NCI-H1436 (cell line): ENCODE measurements around the gene ZNF275.
"Not testable (repeated sequence)": the region's sequence is repeated elsewhere in the genome, so short reads cannot be mapped to it uniquely, and the experiment has no call there.

ENCODE experiments used
- DNase-seq: peaks from one replicate; lab custom pipeline; 2025; lab: John Stamatoyannopoulos, UW

ZNF275 gene

DNA sequence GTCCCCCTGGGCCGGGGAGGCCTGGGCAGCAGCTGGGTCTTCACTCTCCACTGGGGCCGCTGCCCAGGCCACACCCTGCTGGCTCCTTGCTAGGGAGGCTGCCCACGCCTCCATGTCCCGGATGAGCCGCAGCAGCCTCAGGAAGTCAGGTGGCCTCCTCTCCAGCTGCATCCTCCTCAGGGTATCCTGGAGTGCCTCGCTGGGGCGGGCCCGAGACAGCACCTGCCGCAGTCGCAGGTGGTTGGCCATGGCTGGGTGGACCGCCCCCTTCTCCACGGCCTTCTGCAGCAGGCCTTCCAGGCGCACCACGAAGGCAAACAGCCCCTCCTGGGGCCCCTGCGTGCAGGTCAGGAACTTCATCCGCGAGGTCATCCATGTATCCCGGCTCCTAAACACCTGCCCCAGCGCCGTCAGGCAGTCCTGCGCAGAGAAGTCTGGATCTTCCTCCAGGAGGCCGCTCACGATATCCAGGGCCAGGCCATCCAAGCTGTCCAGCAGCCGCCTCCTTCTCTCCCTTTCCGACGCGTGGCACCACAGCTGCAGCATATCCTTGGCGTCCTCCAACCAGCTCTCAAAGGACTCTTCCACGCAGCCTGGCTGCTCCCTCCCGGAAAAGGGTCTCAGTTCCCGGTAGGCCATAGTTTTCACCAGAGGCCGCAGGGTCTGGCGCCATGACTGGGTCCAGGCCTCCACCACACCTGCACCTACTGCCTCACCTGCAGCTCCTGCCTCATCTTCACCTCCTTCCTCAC, 14.5 kb upstream of the ZNF275 start:
- DNase-seq = peak; percentile 24

DNA sequence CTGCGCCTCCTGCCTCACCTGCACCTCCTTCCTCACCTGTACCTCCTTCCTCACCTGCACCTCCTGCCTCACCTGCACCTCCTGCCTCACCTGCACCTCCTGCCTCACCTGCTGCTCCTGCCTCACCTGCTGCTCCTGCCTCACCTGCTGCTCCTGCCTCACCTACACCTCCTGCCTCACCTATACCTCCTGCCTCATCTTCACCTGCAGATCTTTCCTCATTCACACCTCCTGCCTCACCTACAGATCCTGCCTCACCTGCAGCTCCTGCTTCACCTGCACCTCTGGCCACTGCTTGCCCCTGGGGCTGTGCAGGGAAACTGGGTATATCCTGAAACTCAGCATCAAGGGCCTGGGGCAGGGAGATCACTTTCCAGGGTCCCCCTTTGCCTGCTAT, 13.9 kb upstream of the ZNF275 start:
- DNase-seq = not testable (repeated sequence)

DNA sequence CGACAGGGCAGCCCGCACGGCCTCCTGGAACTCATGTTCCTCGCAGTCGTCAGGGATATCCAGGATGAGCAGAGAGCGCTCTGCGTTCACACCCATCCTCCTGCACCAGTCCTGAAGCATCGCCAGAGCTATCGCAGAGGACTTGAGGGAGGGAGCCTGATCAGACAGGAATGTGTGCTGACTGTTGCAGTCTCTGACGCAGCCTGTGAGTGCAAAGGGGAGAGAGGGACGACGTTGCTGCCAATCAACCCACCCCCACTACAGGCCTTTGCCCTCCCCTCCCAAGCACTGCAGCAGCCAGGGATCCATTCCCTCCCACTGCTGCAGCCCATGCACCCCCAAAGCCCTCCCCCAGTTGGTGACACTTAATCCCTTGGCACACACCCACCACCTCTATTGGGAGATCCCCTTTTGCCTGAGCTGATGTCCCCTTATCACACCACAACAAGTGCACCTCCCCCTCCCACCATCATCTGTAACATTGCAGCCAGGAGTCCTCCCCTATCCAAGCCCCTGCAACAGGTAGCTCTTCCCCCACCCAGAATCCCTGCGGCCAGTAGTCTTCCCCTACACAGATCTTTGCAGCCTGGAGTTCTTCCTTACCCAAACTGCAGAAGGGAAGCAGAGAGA, 13.3 kb upstream of the ZNF275 start:
- DNase-seq = no peak

- no peak for DNase-seq
These were observed 12.4 kb upstream of the ZNF275 start, which contains the start of gene PNMA6F for GRCh38 chrX:153321381-153322124. Gene PNMA6F (minus strand): TSS chrX:153321767. CDS start chrX:153320674, 1,093 bp downstream.

- no peak for DNase-seq
These were observed 6.4 kb upstream of the ZNF275 start for GRCh38 chrX:153327561-153327960.

DNA sequence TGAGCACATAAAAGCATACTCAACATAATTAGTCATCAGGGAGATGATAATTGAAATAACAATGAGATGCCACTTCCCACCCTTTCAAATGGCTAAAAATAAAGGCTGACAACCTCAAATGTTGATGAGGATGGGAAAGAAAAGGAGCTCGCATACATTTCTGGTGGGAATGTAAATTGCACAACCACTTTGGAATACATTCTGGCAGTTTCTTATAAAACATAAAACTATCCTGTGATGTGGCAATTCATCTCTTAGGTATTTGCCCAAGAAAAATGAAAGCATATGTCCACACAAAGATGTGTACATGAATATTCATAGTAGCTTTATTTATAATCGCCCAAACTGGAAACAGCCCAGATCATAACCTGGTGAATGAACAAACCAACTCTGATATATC, 687 bp upstream of the ZNF275 start:
- DNase-seq = no peak

DNA sequence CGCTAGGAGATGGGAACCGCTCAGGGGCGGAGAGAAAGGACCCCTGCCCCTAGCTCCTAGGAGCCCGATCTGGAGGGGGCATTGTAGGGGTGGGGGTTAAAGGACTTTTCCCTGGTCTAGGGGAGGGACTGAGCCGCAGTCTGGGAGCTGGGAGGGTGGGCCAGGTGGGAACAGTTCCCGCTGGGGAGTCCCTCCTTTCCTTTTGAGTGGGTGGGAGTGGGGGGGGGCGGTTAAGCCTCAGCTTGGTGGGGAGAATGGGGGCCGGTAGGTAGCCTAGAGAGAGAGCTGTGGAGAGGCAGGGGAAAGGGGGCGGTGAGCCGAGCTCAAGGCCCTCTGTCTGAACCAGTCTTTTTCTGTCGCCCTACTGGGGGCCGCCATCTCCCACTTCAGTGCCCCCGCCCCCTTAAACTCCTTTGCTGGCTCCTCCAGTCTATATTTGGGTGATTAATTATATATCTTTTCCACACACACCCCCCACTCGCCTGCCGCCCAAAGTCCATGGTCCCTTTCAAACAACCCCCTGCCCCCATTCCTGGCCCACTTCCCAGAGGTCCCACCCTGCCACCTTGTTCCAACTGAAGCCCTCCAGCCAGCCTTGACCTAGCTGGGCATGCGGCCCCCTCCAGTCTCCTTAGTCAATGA, 822 bp downstream of the ZNF275 start:
- no peak for DNase-seq

GRCh38 chrX:153336121-153336894, 2.4 kb downstream of the ZNF275 start:
- no peak for DNase-seq

GRCh38 chrX:153336988-153337387, 3.0 kb downstream of the ZNF275 start:
- no peak for DNase-seq

DNA sequence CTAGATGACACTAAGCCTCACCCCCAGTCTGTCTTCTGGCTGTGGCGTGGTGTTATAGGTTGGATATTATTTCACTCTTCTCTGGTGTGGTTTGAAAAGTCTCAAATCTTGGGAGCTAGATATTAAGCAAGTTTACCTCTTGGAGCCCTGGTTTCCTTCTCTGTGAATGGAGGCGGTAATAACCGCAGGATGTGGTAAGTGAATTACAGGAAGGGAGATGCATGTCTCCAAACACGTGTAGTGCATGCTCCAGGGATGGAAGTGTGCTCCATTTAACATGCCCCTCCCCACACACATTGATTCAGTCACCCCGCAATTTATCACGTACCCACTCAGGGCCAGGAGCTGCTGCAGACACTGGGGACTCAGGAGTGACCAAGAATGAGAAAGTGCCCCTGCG, 4.9 kb downstream of the ZNF275 start:
- no peak for DNase-seq

DNA sequence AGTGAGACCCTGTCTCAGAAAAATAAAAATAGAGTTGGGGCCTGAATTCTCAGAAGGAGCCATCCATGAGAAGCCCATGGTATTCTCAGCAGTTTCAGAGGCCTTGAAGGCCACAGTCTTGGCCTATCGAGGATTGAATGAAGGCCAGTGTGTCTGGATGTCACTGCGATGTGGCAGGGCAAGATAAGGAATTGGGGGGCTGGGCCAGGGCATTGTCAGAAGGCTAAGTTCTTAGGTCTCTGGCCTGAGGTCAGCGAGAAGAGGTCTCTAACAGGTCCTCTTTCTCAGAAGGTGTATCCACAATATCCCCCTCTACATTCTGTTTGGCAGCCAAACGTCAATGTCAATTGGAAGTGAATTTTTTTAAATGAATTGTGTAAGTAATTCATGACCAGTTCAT, 5.7 kb downstream of the ZNF275 start:
- DNase-seq = no peak

GRCh38 chrX:153340111-153340510, 6.2 kb downstream of the ZNF275 start:
- DNase-seq = no peak

DNA sequence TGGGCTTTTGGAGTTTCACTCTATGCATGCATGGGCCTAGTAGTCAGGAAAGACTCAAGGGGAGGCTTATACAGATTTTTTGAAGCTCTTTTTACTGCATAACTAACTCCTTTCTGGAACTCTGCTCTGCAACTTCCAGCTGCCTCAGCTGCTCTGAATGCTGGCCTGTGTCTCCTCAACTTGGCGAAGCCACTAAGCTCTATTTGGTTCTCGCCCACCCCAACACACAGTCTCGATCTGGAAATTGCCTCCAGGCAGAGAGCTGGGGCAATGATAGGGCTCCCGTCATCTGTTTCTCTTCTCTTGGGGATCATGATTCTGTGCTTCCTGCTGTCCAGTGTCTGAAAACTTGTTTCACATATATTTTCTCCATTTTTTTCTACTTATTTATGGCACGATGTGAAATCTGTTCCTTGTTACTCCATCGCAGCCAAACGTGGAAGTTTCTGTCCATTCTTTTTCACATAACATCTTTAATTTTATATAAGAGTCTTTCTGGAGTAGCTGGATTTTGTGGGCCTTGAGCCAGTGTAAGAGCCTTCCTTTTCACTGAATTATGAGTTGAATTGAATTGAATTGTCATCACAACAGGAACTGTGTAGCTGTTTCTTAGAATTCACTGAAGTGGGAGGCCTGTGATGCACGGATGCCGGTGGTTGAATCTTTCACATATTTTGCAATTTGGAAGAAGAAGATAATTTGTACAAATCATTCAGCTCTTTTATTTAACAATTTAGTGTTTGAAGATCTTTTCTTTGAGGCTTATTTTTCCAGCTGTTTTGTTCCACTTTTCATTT, 9.0 kb downstream of the ZNF275 start:
- no peak for DNase-seq

GRCh38 chrX:153343674-153344073, 9.7 kb downstream of the ZNF275 start:
- no peak for DNase-seq

GRCh38 chrX:153347530-153347929, 13.6 kb downstream of the ZNF275 start:
- no peak for DNase-seq

DNA sequence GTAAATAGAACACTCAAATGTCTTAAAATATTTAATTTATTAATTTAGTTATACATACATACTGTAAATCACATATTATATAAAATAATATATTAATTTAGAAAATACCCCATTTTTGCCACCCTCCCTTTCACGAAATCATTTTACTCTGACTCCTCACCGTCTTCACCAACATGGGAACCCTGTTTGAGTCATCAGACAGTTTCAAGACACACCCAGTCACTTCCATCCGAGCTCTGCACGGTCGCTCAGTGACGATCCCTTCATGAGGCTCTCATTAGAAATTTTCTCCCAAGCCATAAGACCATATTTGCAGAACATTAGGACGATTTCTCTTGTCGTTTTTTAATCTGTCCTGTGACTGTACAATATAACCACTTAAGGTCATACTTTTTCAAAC, 14.5 kb downstream of the ZNF275 start:
- no peak for DNase-seq

DNA sequence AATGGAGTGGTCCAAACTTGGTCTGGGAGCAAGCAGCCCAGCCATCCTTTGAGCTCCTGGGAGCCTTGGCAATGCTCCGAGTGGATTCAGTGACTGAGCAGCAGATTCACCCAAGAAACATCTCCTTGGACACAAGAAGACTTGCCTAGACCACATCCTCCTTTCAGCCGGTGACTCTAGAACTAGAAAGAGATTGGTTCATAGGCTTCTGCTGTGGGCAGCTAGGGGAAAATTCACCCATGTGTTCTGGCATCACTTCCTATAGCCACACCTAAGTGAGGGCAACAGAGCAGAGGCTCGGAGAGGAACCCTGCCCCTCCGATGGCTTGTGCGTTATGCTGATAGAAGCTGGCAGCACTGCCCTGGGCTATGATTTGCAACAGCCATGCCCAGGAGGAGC, 16.0 kb downstream of the ZNF275 start:
- no peak for DNase-seq

- DNase-seq = peak; percentile 3
These were observed 18.0 kb downstream of the ZNF275 start for GRCh38 chrX:153351981-153352380.

DNA sequence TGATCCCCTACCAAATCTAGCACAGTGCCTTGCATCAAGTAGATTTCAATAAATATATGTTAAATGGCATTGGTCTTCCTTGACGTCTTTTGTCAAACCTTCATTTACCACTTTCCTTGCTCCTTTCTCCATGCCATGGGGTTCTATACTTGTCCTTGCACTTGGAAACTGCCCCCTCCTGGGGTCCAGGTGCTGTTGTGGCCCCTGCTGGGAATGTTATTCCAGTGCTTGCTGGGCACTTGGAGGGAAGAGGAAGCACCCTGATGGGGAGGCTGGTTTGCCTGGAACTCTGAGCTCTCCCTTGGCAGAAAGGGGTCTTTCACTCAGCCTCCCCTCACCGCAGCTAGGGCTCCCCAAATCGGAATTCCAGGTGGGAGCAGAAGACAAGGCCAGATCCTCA, 18.9 kb downstream of the ZNF275 start:
- DNase-seq = no peak

GRCh38 chrX:153353416-153353815, 19.5 kb downstream of the ZNF275 start:
- DNase-seq = no peak

GRCh38 chrX:153357877-153358276, 23.9 kb downstream of the ZNF275 start:
- no peak for DNase-seq
